Calu3 (cell line): ENCODE data around the gene APOC3. TPM values are rescaled to one million over a fixed set of nuclear protein-coding genes. Genes with fewer than 3 reads are reported as not detected.

Experiments
- BruUV-seq: library from RNA; stranded (reverse); fragments of 400-500 nt; replicated peaks from 2 replicates; lab custom pipeline; 2021; lab: Mats Ljungman, UMichigan
- CTCF ChIA-PET: fragments of 300-600 bp; sonication (Branson Sonifier 250); formaldehyde crosslinking; loops from one replicate; lab custom pipeline; 2022; ENCODE audit warnings: antibody characterized with exemption; lab: Charles Lee
- DNase-seq: peaks from one replicate; pipeline ENCODE4 v3.0.0; 2022
- H3K27ac Mint-ChIP-seq: one replicate; pipeline ENCODE4 v1.8.0; 2022; ENCODE audit warnings: mixed read lengths; ENCODE audit not compliant: unreplicated experiment
- H3K27me3 Mint-ChIP-seq: one replicate; pipeline ENCODE4 v1.8.0; 2022; ENCODE audit warnings: mixed read lengths; ENCODE audit not compliant: unreplicated experiment
- H3K36me3 Mint-ChIP-seq: one replicate; pipeline ENCODE4 v1.8.0; 2022; ENCODE audit warnings: mild to moderate bottlenecking, moderate library complexity, mixed read lengths; ENCODE audit not compliant: insufficient read depth, unreplicated experiment
- H3K4me1 Mint-ChIP-seq: one replicate; pipeline ENCODE4 v1.8.0; 2022; ENCODE audit warnings: mild to moderate bottlenecking, low read depth, mixed read lengths; ENCODE audit not compliant: unreplicated experiment
- H3K4me3 Mint-ChIP-seq: one replicate; pipeline ENCODE4 v1.8.0; 2022; ENCODE audit warnings: mild to moderate bottlenecking, low read depth, moderate library complexity, mixed read lengths; ENCODE audit not compliant: unreplicated experiment
- H3K9me3 Mint-ChIP-seq: one replicate; pipeline ENCODE4 v1.8.0; 2022; ENCODE audit warnings: low read depth, mixed read lengths; ENCODE audit not compliant: unreplicated experiment
- CTCF ChIP-seq: fragments of 200-600 bp; IDR thresholded peaks from one replicate; pipeline ENCODE4 v1.8.0; 2022; ENCODE audit warnings: antibody characterized with exemption; ENCODE audit not compliant: unreplicated experiment
- intact Hi-C: fragments of 100-400 bp; cut with micrococcal nuclease; formaldehyde crosslinking; loops from one replicate; pipeline ENCODE4 v1.10.0; 2022; ENCODE audit not compliant: unreplicated experiment
- total RNA-seq: library from RNA; stranded (reverse); gene quantifications from 2 replicates; pipeline ENCODE4 v1.2.3, GENCODE V29; 2022

Gene APOC3
- total RNA-seq, 1 experiment from 2014 or later: not detected

- no TSS peak for BruUV-seq
- Mint-ChIP-seq H3K4me1 (no peaks in the 10 kb centered on the region), H3K27ac (no peak overlapping the region), H3K27me3 (no peaks in the 10 kb centered on the region), H3K36me3 (no peaks in the 10 kb centered on the region), H3K9me3 (no peaks in the 10 kb centered on the region), H3K4me3 (no peak overlapping the region)
- DNase-seq: no peak
- intact Hi-C loops: no loop called here
- TF ChIP-seq CTCF: no peak
- CTCF ChIA-PET: no interaction called here
Observed at GRCh38 chr11:116881143-116881542, 51.4 kb downstream of the APOC3 start.

DNA sequence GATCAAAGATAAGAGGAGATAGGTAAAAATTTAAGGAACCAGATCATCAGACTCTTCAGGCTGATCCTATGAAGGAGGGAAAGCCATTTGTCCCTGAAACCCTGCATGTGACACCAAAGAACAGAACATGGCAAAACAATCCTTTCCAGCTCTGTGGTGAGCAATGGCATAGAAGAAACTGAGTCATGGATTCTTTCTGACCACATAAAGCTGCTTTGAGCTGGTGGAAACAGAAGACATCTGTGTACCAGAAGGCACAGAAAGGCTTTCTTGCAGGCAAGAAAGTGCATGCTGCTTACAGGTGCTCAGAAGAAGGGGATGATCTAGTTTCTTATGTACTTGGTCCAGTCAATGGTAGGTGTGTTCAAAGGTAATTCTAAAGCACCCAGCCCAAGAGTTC is 52.7 kb downstream of the APOC3 start:
- no peaks in the 10 kb centered on the region for H3K4me1 Mint-ChIP-seq
- BruUV-seq: no TSS peak
- H3K27me3 Mint-ChIP-seq: no peaks in the 10 kb centered on the region
- CTCF ChIA-PET: no interaction called here
- no peak for TF ChIP-seq CTCF
- no peak overlapping the region for H3K4me3 Mint-ChIP-seq
- intact Hi-C loops: no loop called here
- DNase-seq: no peak
- no peaks in the 10 kb centered on the region for H3K9me3 Mint-ChIP-seq
- no peak overlapping the region for H3K27ac Mint-ChIP-seq
- no peaks in the 10 kb centered on the region for H3K36me3 Mint-ChIP-seq

Other genes starting within 250 kb of the APOC3 start
- gene BUD13, start 56.9 kb upstream of the APOC3 start, total RNA-seq: 10.4 and 10.9 TPM in 2 replicates
- 34.5 and 41.5 TPM in 2 replicates for gene ZPR1, start 41.9 kb upstream of the APOC3 start, total RNA-seq
- not detected in 2 replicates for gene APOA5, start 38.0 kb upstream of the APOC3 start, total RNA-seq
- not detected in 2 replicates for gene APOA4, start 6.6 kb upstream of the APOC3 start, total RNA-seq
- not detected in 2 replicates for gene APOA1, start 7.7 kb downstream of the APOC3 start, total RNA-seq